IMR-90 (cell line): Measurements from ENCODE around the gene BACE1. TPM values are rescaled to one million over a fixed set of nuclear protein-coding genes. Genes with fewer than 3 reads are reported as not detected.

Experiments used
- ATAC-seq: fragments of 200-7000 bp; cut with Tn5 transposase; 2 replicates; pipeline ENCODE4 v1.9.1; 2020; ENCODE audit warnings: low read depth, mild to moderate bottlenecking, moderate library complexity
- BruUV-seq: library from RNA; stranded (reverse); fragments of 400-500 nt; replicated peaks from 2 replicates; lab custom pipeline; 2021; lab: Mats Ljungman, UMichigan
- CTCF ChIA-PET: fragments of 300-600 bp; formaldehyde crosslinking; extraction: SDS; loops from one replicate; lab custom pipeline; 2021; ENCODE audit warnings: antibody characterized with exemption; lab: Yijun Ruan, JAX
- POLR2A ChIA-PET: fragments of 300-600 bp; sonication (Branson Sonifier 250); formaldehyde crosslinking; loops from one replicate; lab custom pipeline; 2022; ENCODE audit warnings: antibody characterized with exemption; ENCODE audit not compliant: unreplicated experiment; lab: Charles Lee
- DNase-seq: peaks from one replicate; pipeline ENCODE4 v3.0.0; 2013
- H2AFZ ChIP-seq: replicated peaks from 2 replicates; pipeline ENCODE3; 2013; ENCODE audit warnings: low read length, mild to moderate bottlenecking; ENCODE audit not compliant: poor library complexity
- H2AK5ac ChIP-seq: 2 replicates; pipeline ENCODE4 v1.6.1; 2013; ENCODE audit warnings: low read depth, low read length, inconsistent platforms
- H2AK9ac ChIP-seq: replicated peaks from 2 replicates; pipeline ENCODE3; 2013; ENCODE audit warnings: mild to moderate bottlenecking, low read depth, low read length, moderate library complexity; ENCODE audit not compliant: poor library complexity
- H2BK120ac ChIP-seq: 2 replicates; pipeline ENCODE4 v1.6.1; 2013; ENCODE audit warnings: low read depth, low read length, inconsistent platforms
- H2BK15ac ChIP-seq: 3 replicates; pipeline ENCODE4 v1.6.1; 2013; ENCODE audit warnings: low read depth, low read length, inconsistent platforms
- H2BK20ac ChIP-seq: 2 replicates; pipeline ENCODE4 v1.6.1; 2013; ENCODE audit warnings: low read depth, mild to moderate bottlenecking, inconsistent platforms, low read length, moderate library complexity
- H2BK5ac ChIP-seq: 2 replicates; pipeline ENCODE4 v1.6.1; 2013; ENCODE audit warnings: mild to moderate bottlenecking, low read depth, low read length, inconsistent platforms; ENCODE audit not compliant: poor library complexity, severe bottlenecking
- H3K14ac ChIP-seq: replicated peaks from 2 replicates; pipeline ENCODE4 v1.6.1; 2013; ENCODE audit warnings: low read depth, low read length, inconsistent platforms
- H3K18ac ChIP-seq: 2 replicates; pipeline ENCODE4 v1.6.1; 2013; ENCODE audit warnings: low read depth, low read length, control low read depth
- H3K23ac ChIP-seq: 2 replicates; pipeline ENCODE4 v1.6.1; 2013; ENCODE audit warnings: low read depth, low read length, inconsistent platforms
- H3K27ac ChIP-seq: 2 replicates; pipeline ENCODE4 v1.5.1; 2013; ENCODE audit warnings: mild to moderate bottlenecking, control low read depth, low read length; ENCODE audit not compliant: insufficient read depth
- H3K27me3 ChIP-seq: 2 replicates; pipeline ENCODE4 v1.6.1; 2013; ENCODE audit warnings: low read length; ENCODE audit not compliant: control insufficient read depth, insufficient read depth
- H3K36me3 ChIP-seq: 2 replicates; pipeline ENCODE4 v1.6.1; 2013; ENCODE audit warnings: low read length, mixed read lengths; ENCODE audit not compliant: control insufficient read depth, insufficient read depth
- H3K4ac ChIP-seq: 2 replicates; pipeline ENCODE4 v1.6.1; 2013; ENCODE audit warnings: low read depth, low read length, inconsistent platforms
- H3K4me1 ChIP-seq: 2 replicates; pipeline ENCODE4 v1.6.1; 2013; ENCODE audit warnings: low read length, mixed read lengths; ENCODE audit not compliant: control insufficient read depth, insufficient read depth
- H3K4me2 ChIP-seq: 2 replicates; pipeline ENCODE4 v1.6.1; 2013; ENCODE audit warnings: low read depth, mild to moderate bottlenecking, control low read depth, low read length, moderate library complexity
- H3K4me3 ChIP-seq: 2 replicates; pipeline ENCODE4 v1.5.1; 2013; ENCODE audit warnings: low read depth, mild to moderate bottlenecking, control low read depth, low read length, moderate library complexity; ENCODE audit not compliant: insufficient read depth
- H3K56ac ChIP-seq: 2 replicates; pipeline ENCODE4 v1.6.1; 2013; ENCODE audit warnings: low read length, inconsistent platforms; ENCODE audit not compliant: insufficient read depth; ENCODE audit errors: extremely low read depth
- H3K79me1 ChIP-seq, 2 experiments: 2 replicates each; pipeline ENCODE4 v1.6.1; 2013; ENCODE audit warnings: low read length in 2 of 2, inconsistent platforms in 1 of 2, low read depth in 1 of 2
- H3K9ac ChIP-seq: 2 replicates; pipeline ENCODE4 v1.6.1; 2013; ENCODE audit warnings: low read depth, low read length, control low read depth
- H3K9me1 ChIP-seq: 2 replicates; pipeline ENCODE4 v1.6.1; 2013; ENCODE audit warnings: low read length, inconsistent platforms; ENCODE audit not compliant: insufficient read depth
- H3K9me3 ChIP-seq: 2 replicates; pipeline ENCODE4 v1.6.1; 2013; ENCODE audit warnings: low read length; ENCODE audit not compliant: control insufficient read depth, insufficient read depth
- H4K20me1 ChIP-seq: 2 replicates; pipeline ENCODE4 v1.6.1; 2013; ENCODE audit warnings: low read length, inconsistent platforms; ENCODE audit not compliant: insufficient read depth
- H4K5ac ChIP-seq: 2 replicates; pipeline ENCODE4 v1.6.1; 2013; ENCODE audit warnings: mild to moderate bottlenecking, low read depth, low read length, control low read depth
- H4K8ac ChIP-seq, 2 experiments: 2 replicates each; pipeline ENCODE4 v1.6.1; 2013; ENCODE audit warnings: low read depth in 2 of 2, low read length in 2 of 2, control low read depth in 1 of 2, inconsistent platforms in 1 of 2
- H4K91ac ChIP-seq: 2 replicates; pipeline ENCODE4 v1.6.1; 2013; ENCODE audit warnings: low read depth, low read length, inconsistent platforms; ENCODE audit not compliant: insufficient read depth
- BHLHE40 ChIP-seq: fragments of 150-350 bp; IDR thresholded peaks from 2 replicates; pipeline ENCODE4 v1.6.1; 2016; ENCODE audit warnings: mild to moderate bottlenecking, low read depth, low read length
- CEBPB ChIP-seq: IDR thresholded peaks from 2 replicates; pipeline ENCODE4 v1.6.1; 2012; ENCODE audit warnings: low read depth, low read length, improper control_type of control experiment
- ELK1 ChIP-seq: fragments of 150-350 bp; IDR thresholded peaks from 2 replicates; pipeline ENCODE4 v1.6.1; 2016; ENCODE audit warnings: low read depth, mild to moderate bottlenecking, low read length, moderate library complexity, borderline replicate concordance
- FOS ChIP-seq: fragments of 150-350 bp; IDR thresholded peaks from 2 replicates; pipeline ENCODE4 v1.6.1; 2016; ENCODE audit warnings: low read depth, low read length
- MAFK ChIP-seq: IDR thresholded peaks from 2 replicates; pipeline ENCODE4 v1.6.1; 2012; ENCODE audit warnings: low read depth, low read length, improper control_type of control experiment
- MXI1 ChIP-seq: IDR thresholded peaks from 2 replicates; pipeline ENCODE4 v1.6.1; 2012; ENCODE audit warnings: low read depth, mild to moderate bottlenecking, low read length, moderate library complexity, borderline replicate concordance
- NFE2L2 ChIP-seq: fragments of 150-350 bp; IDR thresholded peaks from 2 replicates; pipeline ENCODE4 v1.6.1; 2016; ENCODE audit warnings: low read depth, mild to moderate bottlenecking, low read length
- POLR2A ChIP-seq: IDR thresholded peaks from 2 replicates; pipeline ENCODE4 v1.6.1; 2012; ENCODE audit warnings: mild to moderate bottlenecking, low read depth, low read length
- RAD21 ChIP-seq: IDR thresholded peaks from 2 replicates; pipeline ENCODE4 v1.6.1; 2012; ENCODE audit warnings: low read length, improper control_type of control experiment
- RCOR1 ChIP-seq: IDR thresholded peaks from 2 replicates; pipeline ENCODE4 v1.6.1; 2012; ENCODE audit warnings: mild to moderate bottlenecking, low read length, improper control_type of control experiment; ENCODE audit not compliant: insufficient replicate concordance
- RFX5 ChIP-seq: IDR thresholded peaks from 2 replicates; pipeline ENCODE4 v1.8.0; 2012; ENCODE audit warnings: low read depth, mild to moderate bottlenecking, low read length, moderate library complexity
- SMC3 ChIP-seq: fragments of 150-350 bp; IDR thresholded peaks from 2 replicates; pipeline ENCODE4 v1.6.1; 2016; ENCODE audit warnings: low read depth, mild to moderate bottlenecking, antibody characterized with exemption, low read length, moderate library complexity
- WGBS, 2 experiments: methylation state at CpG; one replicate each; pipeline versions ENCODE4 v1.1.5 to v1.1.7; 2013; ENCODE audit warnings: missing lambda C conversion rate in 2 of 2; ENCODE audit not compliant: insufficient read length in 1 of 2; ENCODE audit errors: extremely low coverage in 2 of 2; 5-methylcytosine and 5-hydroxymethylcytosine counted together
- dilution Hi-C: fragments of 300-500 bp; cut with HindIII; formaldehyde crosslinking; loops from one replicate; pipeline ENCODE4 v1.14.3; 2018; ENCODE audit warnings: low sequenced_read_pairs; ENCODE audit not compliant: unreplicated experiment
- in situ Hi-C: fragments of 300-500 bp; cut with MboI; formaldehyde crosslinking; loops from 3 replicates; pipeline ENCODE4 v1.14.3; 2019; ENCODE audit warnings: low sequenced_read_pairs, inconsistent platforms, mixed read lengths
- intact Hi-C: fragments of 100-400 bp; cut with micrococcal nuclease; formaldehyde crosslinking; loops from 2 replicates; pipeline ENCODE4 v1.10.0; 2022
- polyA plus RNA-seq, 3 experiments: library from polyadenylated mRNA; depleted of rRNA; stranded (reverse); fragments of >200 nt; gene quantifications; 2 replicates each; pipeline ENCODE4 v1.2.3, GENCODE V29; 2012; ENCODE audit warnings: low replicate concordance in 1 of 3
- total RNA-seq: library from RNA; depleted of rRNA; stranded (reverse); fragments of >200 nt; gene quantifications from 2 replicates; pipeline ENCODE4 v1.2.3, GENCODE V29; 2012
- TF ChIP-seq, protein P1 (sequence below): conservative IDR thresholded peaks from 2 replicates; pipeline ENCODE4 v1.5.1; 2012; ENCODE audit warnings: mild to moderate bottlenecking, low read depth, low read length, improper control_type of control experiment
- TF ChIP-seq, protein P2 (sequence below): fragments of 150-350 bp; IDR thresholded peaks from 2 replicates; pipeline ENCODE4 v1.6.1; 2017; ENCODE audit warnings: mild to moderate bottlenecking, antibody characterized with exemption, low read length, low read depth

The BACE1 gene
- total and polyA plus RNA-seq, 2 of the 4 experiments (the other 2 are of a cell fraction) = 27.6 to 50.6 TPM

- in situ Hi-C loops = no loop called here
- no peak for ATAC-seq
- BruUV-seq = no TSS peak
Observed at GRCh38 chr11:117289795-117290194, 26.3 kb downstream of the BACE1 start.

More at GRCh38 chr11:117289795-117290194, 26.3 kb downstream of the BACE1 start:
- no peak overlapping the region for H3K18ac ChIP-seq
- no peak for DNase-seq
- no peak overlapping the region for H3K4me3 ChIP-seq
- no peak overlapping the region for H2BK5ac ChIP-seq
- H3K27me3 ChIP-seq = no peaks in the 10 kb centered on the region
- H3K56ac ChIP-seq = no peak overlapping the region
- no peak overlapping the region for H3K27ac ChIP-seq
- H2AK5ac ChIP-seq = no peak overlapping the region
- H3K4me2 ChIP-seq = no peak overlapping the region
- TF ChIP-seq RAD21 (no peak), NFE2L2 (no peak), RFX5 (no peak), BHLHE40 (no peak), RCOR1 (no peak), ELK1 (no peak), POLR2A (no peak), FOS (no peak), SMC3 (no peak), MXI1 (no peak), CEBPB (no peak), MAFK (no peak)
- TF ChIP-seq, protein P1, sequence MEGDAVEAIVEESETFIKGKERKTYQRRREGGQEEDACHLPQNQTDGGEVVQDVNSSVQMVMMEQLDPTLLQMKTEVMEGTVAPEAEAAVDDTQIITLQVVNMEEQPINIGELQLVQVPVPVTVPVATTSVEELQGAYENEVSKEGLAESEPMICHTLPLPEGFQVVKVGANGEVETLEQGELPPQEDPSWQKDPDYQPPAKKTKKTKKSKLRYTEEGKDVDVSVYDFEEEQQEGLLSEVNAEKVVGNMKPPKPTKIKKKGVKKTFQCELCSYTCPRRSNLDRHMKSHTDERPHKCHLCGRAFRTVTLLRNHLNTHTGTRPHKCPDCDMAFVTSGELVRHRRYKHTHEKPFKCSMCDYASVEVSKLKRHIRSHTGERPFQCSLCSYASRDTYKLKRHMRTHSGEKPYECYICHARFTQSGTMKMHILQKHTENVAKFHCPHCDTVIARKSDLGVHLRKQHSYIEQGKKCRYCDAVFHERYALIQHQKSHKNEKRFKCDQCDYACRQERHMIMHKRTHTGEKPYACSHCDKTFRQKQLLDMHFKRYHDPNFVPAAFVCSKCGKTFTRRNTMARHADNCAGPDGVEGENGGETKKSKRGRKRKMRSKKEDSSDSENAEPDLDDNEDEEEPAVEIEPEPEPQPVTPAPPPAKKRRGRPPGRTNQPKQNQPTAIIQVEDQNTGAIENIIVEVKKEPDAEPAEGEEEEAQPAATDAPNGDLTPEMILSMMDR = no peak
- TF ChIP-seq, protein P2, sequence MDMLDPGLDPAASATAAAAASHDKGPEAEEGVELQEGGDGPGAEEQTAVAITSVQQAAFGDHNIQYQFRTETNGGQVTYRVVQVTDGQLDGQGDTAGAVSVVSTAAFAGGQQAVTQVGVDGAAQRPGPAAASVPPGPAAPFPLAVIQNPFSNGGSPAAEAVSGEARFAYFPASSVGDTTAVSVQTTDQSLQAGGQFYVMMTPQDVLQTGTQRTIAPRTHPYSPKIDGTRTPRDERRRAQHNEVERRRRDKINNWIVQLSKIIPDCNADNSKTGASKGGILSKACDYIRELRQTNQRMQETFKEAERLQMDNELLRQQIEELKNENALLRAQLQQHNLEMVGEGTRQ = no peak
- H3K4ac ChIP-seq = no peak overlapping the region
- no peak overlapping the region for H2AFZ ChIP-seq
- no peaks in the 10 kb centered on the region for H4K20me1 ChIP-seq
- peaks cover 50% of the 10 kb centered on the region for H3K36me3 ChIP-seq
- no peak overlapping the region for H4K5ac ChIP-seq
- H4K91ac ChIP-seq = no peak overlapping the region
- H3K4me1 ChIP-seq = no peaks in the 10 kb centered on the region
- H2BK15ac ChIP-seq = no peak overlapping the region
- no peak overlapping the region for H3K14ac ChIP-seq
- ChIA-PET CTCF (no interaction called here), POLR2A (interaction anchor here (0.6 kb wide), 1 partner anchor 165 kb away, joined by 3 read pairs; no protein-coding TSS in a partner anchor)
- H2AK9ac ChIP-seq = no peak overlapping the region
- no peak overlapping the region for H2BK20ac ChIP-seq
- no peak overlapping the region for H2BK120ac ChIP-seq
- no CpG with 5 or more reads among the region's 1 CpG for WGBS, 2 experiments
- peaks cover 10% of the 10 kb centered on the region for H3K9me1 ChIP-seq
- no peak overlapping the region for H3K9ac ChIP-seq
- no peaks in the 10 kb centered on the region for H3K79me1 ChIP-seq
- dilution Hi-C loops = no loop called here
- no peak overlapping the region for H3K23ac ChIP-seq
- intact Hi-C loops = no loop called here
- H4K8ac ChIP-seq = no peak overlapping the region
- H3K9me3 ChIP-seq = no peaks in the 10 kb centered on the region
